GM12872 (cell line): Measurements from ENCODE around the gene DIRAS1.

Source experiments
- CTCF ChIP-seq: IDR thresholded peaks from 3 replicates; pipeline ENCODE4 v1.5.1; 2011; ENCODE audit warnings: low read depth, mild to moderate bottlenecking, low read length, moderate library complexity; ENCODE audit not compliant: insufficient read depth

DIRAS1 gene

DNA sequence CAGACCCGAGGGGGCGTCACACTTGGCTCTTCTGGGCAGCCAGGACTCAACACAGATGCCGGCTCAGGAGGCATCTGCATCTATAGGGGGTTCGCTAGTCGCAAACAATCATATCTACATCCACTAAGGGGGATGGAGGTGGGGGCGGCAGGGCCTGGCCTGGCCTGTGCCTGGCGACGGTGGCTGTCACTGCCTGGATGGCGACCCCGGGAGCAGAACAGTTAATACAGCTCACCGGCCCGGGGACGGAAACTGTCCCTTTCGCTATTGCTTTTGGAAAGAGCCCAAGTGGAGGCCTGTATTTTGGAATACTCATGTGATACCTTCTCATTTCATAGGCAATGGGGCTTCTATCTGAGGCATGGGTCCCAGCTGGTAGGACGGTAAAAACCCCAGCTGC, 44.2 kb upstream of the DIRAS1 start:
- no peak for TF ChIP-seq CTCF

GRCh38 chr19:2764945-2765344, 43.8 kb upstream of the DIRAS1 start:
- no peak for TF ChIP-seq CTCF

DNA sequence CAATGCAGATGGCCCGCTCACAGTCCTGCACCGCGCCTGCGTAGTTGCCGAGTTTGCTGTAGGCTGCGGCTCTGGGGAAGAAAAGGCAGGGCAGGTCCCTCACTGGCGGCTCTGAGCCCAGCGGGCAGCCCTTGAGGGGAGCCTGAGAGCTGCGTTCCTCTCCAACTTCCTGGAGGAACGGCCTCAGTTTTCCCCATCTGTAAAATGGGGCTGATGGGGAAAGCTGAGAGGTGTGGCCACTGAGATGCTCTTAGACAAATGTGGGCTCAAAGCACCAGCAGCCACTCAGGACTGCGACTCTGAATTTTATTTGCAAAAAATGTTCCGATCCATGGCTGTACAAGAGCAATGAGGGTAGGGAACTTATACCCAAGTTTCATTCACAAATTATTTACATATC, 42.5 kb upstream of the DIRAS1 start:
- no peak for TF ChIP-seq CTCF

GRCh38 chr19:2762783-2763496, 41.8 kb upstream of the DIRAS1 start:
- no peak for TF ChIP-seq CTCF

GRCh38 chr19:2761876-2762782, 41.0 kb upstream of the DIRAS1 start:
- TF ChIP-seq CTCF = no peak

- TF ChIP-seq CTCF = no peak
Observed at GRCh38 chr19:2761309-2761677, 40.1 kb upstream of the DIRAS1 start.

GRCh38 chr19:2759965-2760364, 38.8 kb upstream of the DIRAS1 start:
- no peak for TF ChIP-seq CTCF
